Epithelial cell of alveolus of lung (primary cell): Measurements from ENCODE around the gene ZNF263. TPM values are rescaled to one million over a fixed set of nuclear protein-coding genes. Genes with fewer than 3 reads are reported as not detected.

Source experiments
- total RNA-seq: library from RNA; depleted of rRNA; stranded (reverse); fragments of >200 nt; gene quantifications from 2 replicates; pipeline ENCODE4 v1.2.1, GENCODE V29; 2015

Gene ZNF263
- total RNA-seq: 34.6 and 49.3 TPM in 2 replicates

GRCh38 chr16:3282730-3283542 is at the start of gene ZNF263:
TSS of gene ZNF263 (plus strand) at chr16:3283491. CDS start at chr16:3283819, 328 bp downstream.

GRCh38 chr16:3234857-3235561 is 48.3 kb upstream of the ZNF263 start, which contains the start of gene ZNF200:
TSS of gene ZNF200 (minus strand) at chr16:3235158. CDS start at chr16:3233755, 1,403 bp downstream.

GRCh38 chr16:3256146-3256865 is 27.0 kb upstream of the ZNF263 start, which contains the start of gene MEFV:
TSS of gene MEFV (minus strand) at chr16:3256633. CDS start at chr16:3256587, 46 bp downstream.

GRCh38 chr16:3305109-3306068 is 22.1 kb downstream of the ZNF263 start, which contains the start of the genes TIGD7 and ZNF75A:
TSS of gene TIGD7 (minus strand) at chr16:3305430. CDS start at chr16:3300614, 4,816 bp downstream.
TSS of gene ZNF75A (plus strand) at chr16:3305497. CDS start at chr16:3308429, 2,932 bp downstream.

Other genes starting within 250 kb of the ZNF263 start
- 1.9 TPM in 1 of 2 replicates, not detected in the other for gene BICDL2, start 246.5 kb upstream of the ZNF263 start, total RNA-seq
- gene MMP25, start 236.9 kb upstream of the ZNF263 start, total RNA-seq: 0.13 TPM in 1 of 2 replicates, not detected in the other
- 5.3 and 123 TPM in 2 replicates for gene IL32, start 217.9 kb upstream of the ZNF263 start, total RNA-seq
- not detected in 2 replicates for gene ZSCAN10, start 184.2 kb upstream of the ZNF263 start, total RNA-seq
- 9.6 and 18.7 TPM in 2 replicates for gene ZNF205, start 170.9 kb upstream of the ZNF263 start, total RNA-seq
- 7.2 and 12.7 TPM in 2 replicates for gene ZNF213, start 148.5 kb upstream of the ZNF263 start, total RNA-seq
- gene OR1F1, start 95.3 kb upstream of the ZNF263 start, total RNA-seq: not detected in 2 replicates
- 4.4 and 12.1 TPM in 2 replicates for gene ZNF200, start 48.3 kb upstream of the ZNF263 start, total RNA-seq
- not detected in 2 replicates for gene MEFV, start 26.9 kb upstream of the ZNF263 start, total RNA-seq
- 2.5 and 8.1 TPM in 2 replicates for gene TIGD7, start 21.9 kb downstream of the ZNF263 start, total RNA-seq
- gene ZNF75A, start 22.0 kb downstream of the ZNF263 start, total RNA-seq: 8.1 and 26.1 TPM in 2 replicates
- not detected in 2 replicates for gene OR2C1, start 72.4 kb downstream of the ZNF263 start, total RNA-seq
- gene ZSCAN32, start 117.5 kb downstream of the ZNF263 start, total RNA-seq: 7.5 and 17.1 TPM in 2 replicates
- gene ZNF174, start 117.7 kb downstream of the ZNF263 start, total RNA-seq: 7.1 and 12.5 TPM in 2 replicates
- gene ZNF597, start 160.0 kb downstream of the ZNF263 start, total RNA-seq: 1.5 and 1.9 TPM in 2 replicates
- gene NAA60, start 160.2 kb downstream of the ZNF263 start, total RNA-seq: 17.1 and 37.0 TPM in 2 replicates
- gene C16orf90, start 212.0 kb downstream of the ZNF263 start, total RNA-seq: not detected in 2 replicates
- 12.3 and 27.1 TPM in 2 replicates for gene CLUAP1, start 217.5 kb downstream of the ZNF263 start, total RNA-seq